DMS 273 treated with DMSO at 0.1 percent for 48 hours (cell line): ENCODE measurements around the gene VSTM1.
"Not testable (repeated sequence)": the region's sequence is repeated elsewhere in the genome, so short reads cannot be mapped to it uniquely, and the experiment has no call there.

ENCODE experiments used
- DNase-seq: peaks from one replicate; lab custom pipeline; 2025; lab: John Stamatoyannopoulos, UW

Gene VSTM1

DNA sequence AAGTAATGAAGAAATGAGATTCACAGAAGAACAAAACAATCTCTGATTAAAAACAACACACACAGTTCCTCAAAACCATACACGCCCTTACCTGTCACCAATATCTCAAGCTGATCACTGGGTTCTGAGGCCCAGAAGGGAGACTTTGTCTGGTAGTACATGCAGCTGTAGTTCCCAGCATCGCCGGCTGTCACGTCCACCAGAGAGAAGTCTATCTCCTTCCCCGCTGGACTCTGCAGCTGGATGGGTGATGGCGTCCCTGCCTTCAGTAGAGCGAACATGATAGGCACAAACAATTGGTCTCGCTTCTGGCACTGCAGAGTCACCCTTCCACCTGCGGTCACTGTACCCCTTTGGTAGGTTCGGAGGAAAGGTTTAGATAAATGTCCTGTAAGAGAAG lies 10.1 kb upstream of the VSTM1 start:
- DNase-seq, result no peak

GRCh38 chr19:54069470-54069869 lies 5.8 kb upstream of the VSTM1 start:
- DNase-seq, result no peak

GRCh38 chr19:54062643-54063042 lies 1.1 kb downstream of the VSTM1 start:
- DNase-seq, result no peak

DNA sequence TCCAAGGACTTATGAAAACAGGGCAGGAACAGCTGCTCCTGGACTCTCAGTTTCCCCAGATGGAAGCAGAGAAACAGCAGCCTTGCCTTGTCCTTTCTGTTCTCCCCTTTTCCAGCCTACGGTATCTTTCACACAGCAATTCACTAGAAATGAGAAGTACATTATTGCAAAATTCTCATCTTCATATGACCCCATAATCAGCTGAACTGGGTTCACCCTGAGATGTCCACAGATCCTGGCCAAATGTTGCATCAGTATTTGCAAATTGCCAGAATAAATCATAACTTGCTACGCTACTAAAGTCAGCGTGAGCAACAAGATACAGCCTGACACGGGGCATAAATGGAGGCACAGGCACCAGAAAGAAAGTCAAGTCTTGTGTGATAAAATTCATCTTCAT lies 16.1 kb downstream of the VSTM1 start:
- no peak for DNase-seq

DNA sequence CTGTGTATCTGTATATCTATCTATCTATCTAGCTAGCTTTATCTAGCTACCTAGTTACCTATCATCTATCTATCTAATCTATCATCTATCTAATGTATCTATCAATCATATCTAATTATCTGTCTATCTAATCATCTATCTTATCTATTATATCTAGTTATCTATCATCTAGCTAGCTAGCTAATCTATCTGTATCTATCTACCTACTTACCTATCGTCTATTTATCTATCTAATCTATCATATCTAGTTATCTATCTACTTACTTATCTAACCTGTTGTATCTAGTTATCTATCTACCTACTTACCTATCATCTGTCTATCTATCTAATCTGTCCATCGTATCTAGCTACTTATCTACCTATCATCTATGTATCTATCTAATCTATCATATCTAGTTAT lies 17.9 kb downstream of the VSTM1 start:
- DNase-seq, result no peak

DNA sequence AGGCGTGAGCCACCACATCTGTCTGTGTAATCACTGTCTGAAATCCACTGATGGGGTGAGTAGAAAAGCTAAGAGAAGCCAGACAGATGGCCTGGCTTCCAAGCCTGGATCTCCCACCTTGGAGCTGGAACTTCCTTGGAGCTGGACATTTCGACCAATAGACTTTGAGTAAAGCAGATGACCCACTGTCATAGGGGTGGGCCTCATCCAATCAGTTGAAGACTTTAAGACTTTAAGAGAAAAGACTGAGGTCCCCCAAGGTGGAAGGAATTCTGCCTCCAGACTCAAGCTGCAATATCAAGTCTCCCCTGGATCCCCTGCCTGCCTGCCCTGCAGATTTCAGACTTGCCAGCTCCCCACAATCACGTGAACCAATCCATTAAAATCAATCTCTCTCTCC lies 20.7 kb downstream of the VSTM1 start:
- no peak for DNase-seq

DNA sequence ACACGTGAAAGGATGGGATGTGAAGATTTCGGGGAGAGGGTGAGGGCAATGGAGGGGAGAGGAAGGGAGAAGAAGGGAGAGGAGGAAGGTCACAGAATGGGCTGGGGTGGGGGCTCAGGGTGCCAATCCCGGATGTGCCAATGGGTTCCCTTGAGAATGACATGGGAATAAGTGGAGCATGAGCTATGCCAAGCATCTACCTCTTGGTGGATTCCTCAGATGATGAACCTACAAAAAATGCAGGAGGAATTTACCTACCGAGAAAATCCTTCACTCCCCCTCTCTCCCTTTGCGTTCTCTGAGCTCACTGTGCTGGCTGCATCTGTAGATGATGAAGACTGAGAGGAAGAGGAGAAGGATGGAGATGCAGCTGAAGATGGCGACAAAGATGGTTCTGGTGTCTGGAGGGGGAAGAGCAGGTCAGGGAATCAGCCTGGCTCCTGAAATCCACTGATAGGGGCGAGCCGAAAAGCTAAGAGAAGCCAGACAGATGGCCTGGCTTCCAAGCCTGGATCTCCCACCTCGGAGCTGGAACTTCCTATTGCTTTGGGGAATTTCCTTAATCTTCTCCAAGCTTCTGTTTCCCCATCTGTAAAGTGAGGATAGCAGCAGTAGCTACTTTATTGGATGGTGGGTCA lies 21.6 kb downstream of the VSTM1 start:
- no peak for DNase-seq

GRCh38 chr19:54040003-54040402 lies 23.7 kb downstream of the VSTM1 start:
- no peak for DNase-seq

DNA sequence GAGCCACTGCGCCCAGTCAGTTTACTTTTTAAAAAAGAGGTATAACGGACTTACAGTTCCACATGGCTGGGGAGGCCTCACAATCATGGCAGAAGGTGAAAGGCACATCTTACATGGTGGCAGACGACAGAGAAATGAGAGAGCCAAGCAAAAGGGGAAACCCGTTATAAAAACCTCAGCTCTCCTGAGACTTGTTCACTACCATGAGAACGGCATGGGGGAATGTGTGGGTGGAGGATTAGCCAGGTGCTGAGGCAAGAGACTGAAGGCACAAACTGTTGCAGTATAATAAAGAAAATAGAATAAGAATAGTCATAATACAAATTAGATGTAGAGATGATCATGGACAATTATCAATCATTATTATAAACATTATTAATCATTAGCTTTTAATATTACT lies 27.2 kb downstream of the VSTM1 start:
- DNase-seq, result not testable (repeated sequence)

DNA sequence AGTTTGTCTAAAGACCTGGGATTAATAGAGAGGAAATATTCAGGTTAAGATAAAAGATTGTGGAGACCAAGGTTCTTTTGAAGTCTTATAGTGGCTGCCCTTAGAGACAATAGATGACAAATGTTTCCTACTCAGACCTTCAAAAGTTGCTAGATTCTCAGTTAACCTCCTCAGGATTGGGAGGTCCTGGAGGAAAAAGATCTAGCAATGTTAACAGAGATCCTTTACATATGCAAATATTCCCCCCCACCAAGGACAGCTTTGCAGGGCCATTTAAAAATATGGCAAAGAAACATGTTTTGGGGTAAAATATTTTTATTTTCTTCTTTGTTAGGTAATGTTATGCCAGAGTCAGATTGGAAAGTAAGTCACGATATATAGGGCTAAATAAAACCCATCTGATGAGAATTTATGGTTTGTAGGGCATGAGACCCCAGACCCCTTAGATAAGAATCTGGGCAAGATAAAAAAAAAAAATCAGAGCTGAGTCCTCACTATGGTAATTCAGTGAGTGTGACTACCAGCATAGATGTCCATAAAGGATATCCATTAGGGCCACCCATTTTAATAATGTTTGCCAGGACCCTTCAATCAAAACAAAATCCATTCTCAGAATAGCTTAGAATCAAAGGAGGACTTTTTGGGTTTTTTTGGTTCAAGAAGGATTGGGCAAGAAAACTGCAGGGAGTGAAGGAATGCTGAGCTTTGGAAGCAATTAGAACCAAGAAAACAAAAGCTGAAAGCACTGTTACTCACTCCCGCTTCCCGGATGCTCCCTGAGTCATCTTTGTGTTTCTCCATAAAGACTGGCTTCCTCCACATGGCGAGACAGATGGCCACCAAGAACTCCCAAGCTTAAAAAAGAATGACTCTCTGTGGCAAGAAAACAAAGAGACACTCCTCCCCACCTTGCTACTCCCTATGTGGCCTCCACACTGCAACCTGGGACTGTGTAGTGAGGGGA lies 28.2 kb downstream of the VSTM1 start:
- peak; percentile 26 for DNase-seq

DNA sequence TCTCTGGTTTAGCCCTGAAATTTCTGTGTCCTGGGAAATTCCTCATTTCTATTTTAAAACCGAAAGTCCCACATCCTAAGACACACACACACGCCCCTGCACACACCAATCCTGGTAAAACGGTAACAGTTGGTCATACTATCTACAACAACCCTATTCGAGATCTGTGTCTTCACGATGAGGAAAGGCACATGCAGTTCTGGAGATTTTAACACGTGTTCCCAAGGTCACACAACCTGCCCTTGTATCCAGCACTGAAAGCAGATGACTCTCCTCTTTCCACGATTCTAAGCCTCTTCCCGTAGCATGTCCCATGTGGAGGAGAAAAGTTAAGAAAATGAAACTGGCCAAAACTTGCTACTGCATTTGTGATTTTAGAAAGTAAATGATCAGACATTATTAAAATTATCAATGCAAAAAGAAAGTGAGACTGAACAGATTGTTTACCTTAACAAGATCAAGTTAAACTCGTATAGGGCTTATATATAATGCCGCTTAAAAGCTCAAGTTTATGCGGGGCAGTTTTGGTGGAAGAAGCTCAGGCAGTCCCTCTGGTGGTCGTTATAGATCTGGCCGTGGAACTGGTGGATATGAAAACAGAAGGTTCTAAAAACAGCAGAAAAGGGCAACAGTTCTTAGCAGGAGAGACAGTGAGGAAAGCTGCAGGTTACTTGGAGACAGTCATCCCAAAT lies 32.7 kb downstream of the VSTM1 start:
- DNase-seq, result no peak

DNA sequence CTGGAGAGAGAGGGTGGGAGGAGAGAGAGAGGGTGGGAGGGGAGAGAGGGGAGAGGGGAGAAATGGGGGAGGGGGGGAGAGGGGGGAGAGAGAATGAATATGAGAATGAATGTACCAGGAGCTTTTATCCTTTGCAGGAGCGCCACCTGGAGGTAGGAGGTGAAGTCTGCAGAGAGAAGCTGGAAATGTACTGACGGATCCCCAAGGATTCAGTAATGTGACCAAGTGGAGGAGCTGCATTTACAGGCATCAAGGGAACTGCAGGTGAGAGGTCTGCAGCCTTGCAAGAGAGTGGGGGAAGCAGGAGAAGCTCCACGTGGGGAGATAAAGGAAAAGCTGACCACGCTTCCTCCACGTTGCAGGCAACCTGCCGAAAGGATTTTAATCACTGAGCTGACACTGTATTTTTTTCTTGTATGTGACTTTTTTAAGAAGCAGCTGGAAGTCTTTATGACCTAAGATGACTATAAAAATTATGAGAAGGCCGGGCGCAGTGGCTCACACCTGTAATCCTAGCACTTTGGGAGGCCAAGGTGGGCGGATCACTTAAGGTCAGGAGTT lies 33.7 kb downstream of the VSTM1 start:
- no peak for DNase-seq

DNA sequence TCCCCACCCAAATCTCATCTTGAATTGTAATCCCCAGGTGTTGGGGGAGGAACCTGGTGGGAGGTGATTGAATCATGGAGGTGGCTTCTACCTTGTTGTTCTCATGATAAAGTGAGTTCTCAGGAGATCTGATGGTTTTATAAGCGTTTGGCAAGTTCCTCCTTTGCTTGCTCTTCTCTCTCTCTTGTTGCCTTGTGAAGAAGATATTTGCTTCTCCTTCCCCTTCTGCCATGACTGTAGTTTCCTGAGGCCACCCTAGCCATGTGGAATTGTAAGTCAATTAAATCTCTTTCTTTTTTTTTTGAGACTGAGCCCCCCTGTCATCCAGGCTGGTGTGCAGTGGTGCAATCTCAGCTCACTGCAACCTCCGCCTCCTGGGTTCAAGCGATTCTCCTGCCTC lies 34.4 kb downstream of the VSTM1 start:
- no peak for DNase-seq

GRCh38 chr19:54026656-54027055 lies 37.0 kb downstream of the VSTM1 start:
- DNase-seq, result no peak

GRCh38 chr19:54024660-54025059 lies 39.0 kb downstream of the VSTM1 start:
- DNase-seq, result no peak

DNA sequence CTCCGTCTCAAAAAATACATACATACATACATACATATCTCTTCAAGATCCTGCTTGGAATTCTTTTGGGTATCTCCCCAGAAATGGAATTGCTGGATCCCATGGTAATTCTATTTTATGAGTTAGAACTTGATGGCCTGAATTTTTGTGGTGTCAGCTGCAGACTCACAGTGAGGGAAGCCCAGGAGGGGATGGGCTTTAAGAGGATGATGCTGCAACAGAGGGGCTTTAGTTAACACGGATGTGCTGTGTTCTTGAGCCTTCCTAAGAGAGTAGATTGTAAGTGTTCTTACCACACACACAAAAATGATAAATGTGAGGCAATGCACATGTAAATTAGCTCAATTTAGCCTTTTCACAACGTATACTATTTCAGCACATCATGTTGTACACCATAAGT lies 40.5 kb downstream of the VSTM1 start:
- no peak for DNase-seq

GRCh38 chr19:54021932-54022331 lies 41.8 kb downstream of the VSTM1 start:
- DNase-seq, result no peak

DNA sequence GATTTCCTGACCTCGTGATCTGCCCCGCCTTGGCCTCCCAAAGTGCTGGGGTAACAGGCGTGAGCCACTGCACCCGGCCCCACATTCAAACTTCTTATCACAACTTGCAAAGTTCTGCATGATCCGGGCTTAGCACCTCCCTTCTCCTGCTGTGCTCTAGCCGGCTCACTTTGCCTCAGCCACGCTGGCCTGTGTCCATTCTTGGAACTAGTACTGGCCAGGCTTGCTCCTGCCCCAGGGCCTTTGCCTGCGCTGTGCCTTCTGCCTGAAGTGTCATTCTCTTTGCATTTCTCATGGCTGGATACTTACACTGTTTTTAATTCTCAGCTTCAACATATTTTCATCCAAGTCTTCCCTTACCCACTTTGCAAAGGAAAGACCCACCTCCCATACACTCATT lies 42.3 kb downstream of the VSTM1 start:
- DNase-seq, result no peak

DNA sequence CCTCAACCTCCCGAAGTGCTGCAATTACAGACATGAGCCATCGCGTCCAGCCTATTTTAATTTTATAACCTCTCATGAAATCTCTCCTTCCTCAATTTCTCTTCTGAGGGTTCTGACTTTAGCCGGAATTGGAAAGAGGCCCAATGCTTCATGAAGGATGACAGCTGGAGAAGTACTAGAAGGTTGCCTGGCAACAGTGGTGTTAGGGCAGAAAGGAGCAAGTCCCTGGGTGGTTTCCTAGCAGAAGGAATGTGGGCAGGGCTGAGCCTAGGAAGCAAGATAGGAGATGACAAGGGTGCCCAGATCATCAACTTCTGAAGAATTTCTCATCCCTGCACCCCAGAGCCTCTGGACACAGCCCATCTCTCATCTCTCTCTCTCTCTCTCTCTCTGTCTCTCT lies 46.4 kb downstream of the VSTM1 start:
- peak; percentile 16 for DNase-seq

DNA sequence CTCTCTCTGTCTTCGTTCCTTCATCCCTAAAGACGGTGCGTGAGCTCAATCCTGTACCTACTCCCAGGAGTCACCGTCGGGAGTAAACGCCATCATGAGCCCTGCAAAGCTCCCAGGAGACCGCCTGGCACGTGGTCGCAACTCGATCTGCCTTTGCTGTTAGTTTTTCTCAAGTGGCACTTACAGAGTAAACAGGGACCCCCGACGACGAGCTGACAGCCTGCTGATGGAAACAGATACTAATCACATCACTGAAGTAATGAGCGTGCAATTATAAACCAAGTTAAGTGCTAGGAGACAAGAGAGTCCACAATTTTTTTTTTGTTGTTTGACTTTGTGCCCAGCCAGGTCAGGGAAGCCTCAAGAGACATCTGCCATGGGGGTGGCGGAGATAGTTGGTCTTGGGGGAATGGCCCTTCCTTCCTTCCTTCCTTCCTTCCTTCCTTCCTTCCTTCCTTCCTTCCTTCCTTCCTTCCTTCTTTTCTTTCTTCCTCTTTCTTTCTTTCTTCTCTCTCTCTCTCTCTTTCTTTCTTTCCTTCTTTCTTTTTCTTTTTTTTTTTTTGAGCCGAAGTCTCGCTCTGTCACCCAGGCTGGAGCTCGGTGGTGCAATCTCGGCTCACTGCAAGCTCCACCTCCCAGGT lies 48.7 kb downstream of the VSTM1 start:
- no peak for DNase-seq

DNA sequence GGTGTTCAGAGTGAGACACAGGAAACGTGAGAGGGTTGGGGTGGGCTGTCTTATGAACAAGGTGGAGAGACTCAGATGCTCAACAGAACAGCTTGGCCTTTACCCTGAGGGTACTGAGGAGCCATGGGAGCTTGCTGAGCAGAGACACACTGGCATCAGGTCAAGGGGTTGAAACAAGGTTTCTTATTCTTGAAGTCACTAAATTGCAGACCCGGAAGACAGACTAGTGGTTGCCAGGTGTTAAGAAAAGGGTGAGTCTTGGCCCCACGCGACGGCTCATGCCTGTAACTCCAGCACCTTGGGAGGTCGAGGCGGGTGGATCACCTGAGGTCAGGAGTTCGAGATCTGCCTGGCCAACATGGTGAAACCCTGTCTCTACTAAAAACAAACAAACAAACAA lies 49.8 kb downstream of the VSTM1 start:
- no peak for DNase-seq
